Endothelial cell (in vitro differentiated cells): ENCODE results near the gene ASB13. TPM values are rescaled to one million over a fixed set of nuclear protein-coding genes. Genes with fewer than 3 reads are reported as not detected.

Experiments
- DNase-seq: peaks from one replicate; pipeline ENCODE4 v3.0.0; 2021; ENCODE audit warnings: low spot score
- H3K27ac Mint-ChIP-seq: one replicate; pipeline ENCODE4 v1.8.0; 2021; ENCODE audit warnings: mixed read lengths, inconsistent platforms; ENCODE audit not compliant: unreplicated experiment
- H3K27me3 Mint-ChIP-seq: one replicate; pipeline ENCODE4 v1.8.0; 2021; ENCODE audit warnings: mild to moderate bottlenecking, moderate library complexity, mixed read lengths, inconsistent platforms; ENCODE audit not compliant: unreplicated experiment
- H3K36me3 Mint-ChIP-seq: one replicate; pipeline ENCODE4 v1.8.0; 2021; ENCODE audit warnings: mild to moderate bottlenecking, low read depth, mixed read lengths, inconsistent platforms; ENCODE audit not compliant: unreplicated experiment
- H3K4me1 Mint-ChIP-seq: one replicate; pipeline ENCODE4 v1.8.0; 2021; ENCODE audit warnings: mild to moderate bottlenecking, mixed read lengths, inconsistent platforms; ENCODE audit not compliant: unreplicated experiment
- H3K4me3 Mint-ChIP-seq: one replicate; pipeline ENCODE4 v1.8.0; 2021; ENCODE audit warnings: mild to moderate bottlenecking, mixed read lengths, inconsistent platforms; ENCODE audit not compliant: unreplicated experiment
- H3K9me3 Mint-ChIP-seq: one replicate; pipeline ENCODE4 v1.8.0; 2021; ENCODE audit warnings: mixed read lengths, inconsistent platforms; ENCODE audit not compliant: unreplicated experiment
- total RNA-seq: library from RNA; stranded (reverse); fragmentation: NEBNext Ultra II Directional; extraction: Animal tissue kit (Norgen Biotek cat#: 25700); gene quantifications from one replicate; pipeline ENCODE4 v1.2.1, GENCODE V29; 2021; ENCODE audit not compliant: unreplicated experiment
- TF ChIP-seq, protein P1 (sequence below): fragments of 200-600 bp; sonication (generic); IDR thresholded peaks from one replicate; pipeline ENCODE4 v1.5.0; 2021; ENCODE audit warnings: antibody characterized with exemption; ENCODE audit not compliant: unreplicated experiment

The ASB13 gene
- total RNA-seq, 1 donor from 2014 or later, result 22.5 TPM

GRCh38 chr10:5665373-5666007 is 905 bp downstream of the ASB13 start:
- no peak for DNase-seq
- Mint-ChIP-seq H3K36me3 (peaks cover 10% of the 10 kb centered on the region), H3K27ac (no peak overlapping the region), H3K4me1 (peaks cover 25% of the 10 kb centered on the region), H3K27me3 (peaks cover 8% of the 10 kb centered on the region), H3K9me3 (no peaks in the 10 kb centered on the region), H3K4me3 (peak overlapping the region; percentile 89)
- TF ChIP-seq, protein P1, sequence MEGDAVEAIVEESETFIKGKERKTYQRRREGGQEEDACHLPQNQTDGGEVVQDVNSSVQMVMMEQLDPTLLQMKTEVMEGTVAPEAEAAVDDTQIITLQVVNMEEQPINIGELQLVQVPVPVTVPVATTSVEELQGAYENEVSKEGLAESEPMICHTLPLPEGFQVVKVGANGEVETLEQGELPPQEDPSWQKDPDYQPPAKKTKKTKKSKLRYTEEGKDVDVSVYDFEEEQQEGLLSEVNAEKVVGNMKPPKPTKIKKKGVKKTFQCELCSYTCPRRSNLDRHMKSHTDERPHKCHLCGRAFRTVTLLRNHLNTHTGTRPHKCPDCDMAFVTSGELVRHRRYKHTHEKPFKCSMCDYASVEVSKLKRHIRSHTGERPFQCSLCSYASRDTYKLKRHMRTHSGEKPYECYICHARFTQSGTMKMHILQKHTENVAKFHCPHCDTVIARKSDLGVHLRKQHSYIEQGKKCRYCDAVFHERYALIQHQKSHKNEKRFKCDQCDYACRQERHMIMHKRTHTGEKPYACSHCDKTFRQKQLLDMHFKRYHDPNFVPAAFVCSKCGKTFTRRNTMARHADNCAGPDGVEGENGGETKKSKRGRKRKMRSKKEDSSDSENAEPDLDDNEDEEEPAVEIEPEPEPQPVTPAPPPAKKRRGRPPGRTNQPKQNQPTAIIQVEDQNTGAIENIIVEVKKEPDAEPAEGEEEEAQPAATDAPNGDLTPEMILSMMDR, result no peak

DNA sequence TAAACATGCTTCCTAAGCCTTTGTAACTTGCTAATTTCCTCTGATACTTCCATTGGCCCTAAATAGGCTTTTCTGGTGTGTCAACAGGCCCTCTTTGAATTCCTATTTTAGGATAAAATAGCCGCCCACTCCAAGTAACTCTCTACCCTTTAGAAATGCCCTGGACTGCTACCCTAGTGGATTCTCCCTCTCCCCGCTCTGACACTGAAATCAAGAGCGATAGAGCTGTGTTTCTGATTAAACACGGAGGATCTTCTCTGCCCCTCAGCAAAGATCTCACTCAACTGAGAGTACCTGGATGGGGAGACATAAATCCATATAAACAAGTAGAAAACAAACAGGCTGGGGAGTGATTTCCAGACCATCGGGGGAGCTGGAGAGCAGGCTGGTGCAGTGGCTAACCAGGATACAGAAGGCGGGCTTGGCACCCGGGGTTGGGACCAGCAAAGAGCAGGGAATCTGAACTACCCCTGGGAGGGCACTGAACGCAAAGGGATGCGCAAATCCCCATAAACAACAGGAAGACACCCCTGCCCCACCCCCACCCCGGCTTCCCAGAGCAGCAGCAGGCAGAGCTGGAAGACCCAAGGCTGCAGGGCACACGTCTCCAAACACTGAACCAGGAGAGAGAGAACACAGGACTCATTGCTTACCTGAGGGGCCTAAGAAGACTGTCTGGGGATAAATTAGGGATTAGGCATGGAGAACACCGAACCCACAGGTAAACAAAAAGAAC is 2.5 kb downstream of the ASB13 start:
- peaks cover 36% of the 10 kb centered on the region for H3K4me1 Mint-ChIP-seq
- H3K4me3 Mint-ChIP-seq, result peak overlapping the region; percentile 68
- H3K9me3 Mint-ChIP-seq, result no peaks in the 10 kb centered on the region
- H3K27ac Mint-ChIP-seq, result no peak overlapping the region
- TF ChIP-seq, protein P1, result no peak
- H3K36me3 Mint-ChIP-seq, result peaks cover 13% of the 10 kb centered on the region
- no peak for DNase-seq
- H3K27me3 Mint-ChIP-seq, result peaks cover 10% of the 10 kb centered on the region

GRCh38 chr10:5662708-5663579 is 3.5 kb downstream of the ASB13 start:
- TF ChIP-seq, protein P1, result no peak
- Mint-ChIP-seq H3K4me1 (peaks cover 38% of the 10 kb centered on the region), H3K27me3 (peaks cover 12% of the 10 kb centered on the region), H3K9me3 (no peaks in the 10 kb centered on the region), H3K27ac (peak overlapping the region; percentile 27), H3K36me3 (peaks cover 13% of the 10 kb centered on the region), H3K4me3 (no peak overlapping the region)
- DNase-seq, result no peak

- Mint-ChIP-seq H3K27ac (no peak overlapping the region), H3K4me3 (no peak overlapping the region), H3K27me3 (peaks cover 12% of the 10 kb centered on the region), H3K4me1 (peaks cover 32% of the 10 kb centered on the region), H3K36me3 (peaks cover 9% of the 10 kb centered on the region), H3K9me3 (no peaks in the 10 kb centered on the region)
- DNase-seq, result no peak
- TF ChIP-seq, protein P1, result no peak
Measured at GRCh38 chr10:5661043-5661442, 5.4 kb downstream of the ASB13 start.
